ENCODE measurements around the gene CS. TPM values are rescaled to one million over a fixed set of nuclear protein-coding genes. Genes with fewer than 3 reads are reported as not detected.

The CS gene
- total RNA-seq, 1 donor from 2014 or later, result 212 TPM

DNA sequence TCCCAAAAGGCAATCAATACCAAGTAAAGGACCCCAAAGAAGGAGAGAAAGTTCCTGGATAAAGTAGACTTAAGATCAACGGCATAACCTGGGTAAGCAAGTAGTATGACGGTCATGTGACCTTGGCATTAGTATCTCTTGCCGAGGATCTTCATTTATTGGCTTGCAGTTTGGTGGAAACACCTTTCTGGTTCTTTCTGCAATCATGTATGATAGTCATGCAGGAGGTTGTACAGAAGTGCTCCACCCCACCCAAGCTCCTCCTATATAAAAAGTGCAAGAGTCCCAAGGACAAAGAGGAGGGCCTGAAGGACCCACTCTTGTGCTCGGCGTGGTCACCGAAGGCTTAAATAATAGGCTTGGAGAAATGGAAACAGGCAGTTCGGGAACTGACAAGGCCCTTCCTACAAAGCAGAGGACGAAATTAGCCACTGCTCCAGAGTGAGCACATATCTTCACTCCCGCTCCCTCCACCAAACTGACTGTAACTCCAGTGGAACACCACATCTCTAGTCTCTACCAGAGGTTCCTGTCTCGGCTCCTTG lies 750 bp downstream of the CS start:
- no peaks in the 10 kb centered on the region for H3K27me3 Mint-ChIP-seq (ENCODE audit: low read depth, unreplicated experiment)
- H3K4me2 ChIP-seq (ENCODE audit: low read length), result peak overlapping the region; percentile 96
- peak overlapping the region; percentile 72 for H3K27ac Mint-ChIP-seq (ENCODE audit: unreplicated experiment)
- no peaks in the 10 kb centered on the region for H3K9me3 Mint-ChIP-seq (ENCODE audit: unreplicated experiment)
- no peaks in the 10 kb centered on the region for H3K27me3 ChIP-seq (ENCODE audit: insufficient read depth, low read length)
- peak overlapping the region; percentile 87 for H3K9ac ChIP-seq (ENCODE audit: low read length)
- peak overlapping the region; percentile 95 for H3K4me3 Mint-ChIP-seq (ENCODE audit: unreplicated experiment)
- FAIRE-seq, result no peak
- peak overlapping the region; percentile 22 for H2AFZ ChIP-seq (ENCODE audit: low read depth, low read length)
- peaks cover 5% of the 10 kb centered on the region for H3K36me3 ChIP-seq (ENCODE audit: insufficient read depth, low read length)
- H3K4me1 ChIP-seq (ENCODE audit: insufficient read depth, low read length), result peaks cover 19% of the 10 kb centered on the region
- no peaks in the 10 kb centered on the region for H3K9me3 ChIP-seq (ENCODE audit: insufficient read depth, low read depth, low read length)
- DNase-seq (ENCODE audit: low read depth), result peak; percentile 5
- peak overlapping the region; percentile 92 for H3K4me3 ChIP-seq (ENCODE audit: insufficient read depth, low read depth, low read length)
- H3K4me1 Mint-ChIP-seq (ENCODE audit: low read depth, unreplicated experiment), result peaks cover 13% of the 10 kb centered on the region
- peaks cover 35% of the 10 kb centered on the region for H4K20me1 ChIP-seq (ENCODE audit: insufficient read depth, low read length)
- peak overlapping the region; percentile 63 for H3K27ac ChIP-seq (ENCODE audit: low read depth, low read length)
- H3K79me2 ChIP-seq (ENCODE audit: insufficient read depth, low read length), result peaks cover 69% of the 10 kb centered on the region
- H3K36me3 Mint-ChIP-seq (ENCODE audit: low read depth, unreplicated experiment), result peaks cover 4% of the 10 kb centered on the region
- TF ChIP-seq, protein P1, sequence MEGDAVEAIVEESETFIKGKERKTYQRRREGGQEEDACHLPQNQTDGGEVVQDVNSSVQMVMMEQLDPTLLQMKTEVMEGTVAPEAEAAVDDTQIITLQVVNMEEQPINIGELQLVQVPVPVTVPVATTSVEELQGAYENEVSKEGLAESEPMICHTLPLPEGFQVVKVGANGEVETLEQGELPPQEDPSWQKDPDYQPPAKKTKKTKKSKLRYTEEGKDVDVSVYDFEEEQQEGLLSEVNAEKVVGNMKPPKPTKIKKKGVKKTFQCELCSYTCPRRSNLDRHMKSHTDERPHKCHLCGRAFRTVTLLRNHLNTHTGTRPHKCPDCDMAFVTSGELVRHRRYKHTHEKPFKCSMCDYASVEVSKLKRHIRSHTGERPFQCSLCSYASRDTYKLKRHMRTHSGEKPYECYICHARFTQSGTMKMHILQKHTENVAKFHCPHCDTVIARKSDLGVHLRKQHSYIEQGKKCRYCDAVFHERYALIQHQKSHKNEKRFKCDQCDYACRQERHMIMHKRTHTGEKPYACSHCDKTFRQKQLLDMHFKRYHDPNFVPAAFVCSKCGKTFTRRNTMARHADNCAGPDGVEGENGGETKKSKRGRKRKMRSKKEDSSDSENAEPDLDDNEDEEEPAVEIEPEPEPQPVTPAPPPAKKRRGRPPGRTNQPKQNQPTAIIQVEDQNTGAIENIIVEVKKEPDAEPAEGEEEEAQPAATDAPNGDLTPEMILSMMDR (IDR thresholded peaks at IDR 0.05; ENCODE audit: insufficient read depth, low read depth, low read length), result no peak
- TF ChIP-seq EZH2 (IDR thresholded peaks at IDR 0.05; ENCODE audit: insufficient read depth, low read length), result no peak

DNA sequence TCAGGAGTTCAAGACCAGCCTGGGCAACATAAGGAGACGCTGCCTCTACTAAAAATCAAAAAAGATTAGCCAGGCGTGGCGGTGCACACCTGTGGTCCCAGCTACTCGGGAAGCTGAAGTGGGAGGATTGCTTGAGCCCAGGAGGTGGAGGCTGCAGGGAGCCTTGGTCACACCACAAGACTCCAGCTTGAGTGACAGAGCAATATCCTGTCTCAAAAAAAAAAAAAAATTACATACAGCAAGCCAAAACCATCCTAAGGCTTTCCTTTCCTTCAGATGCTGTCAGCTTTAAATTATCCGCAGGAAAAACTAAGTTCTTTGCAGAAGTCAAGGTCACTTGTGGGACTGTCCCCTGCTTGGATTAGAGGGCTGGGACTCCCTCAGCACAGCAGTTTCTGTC lies 1.3 kb downstream of the CS start:
- TF ChIP-seq, protein P1 (IDR thresholded peaks at IDR 0.05; ENCODE audit: insufficient read depth, low read depth, low read length), result no peak
- TF ChIP-seq EZH2 (IDR thresholded peaks at IDR 0.05; ENCODE audit: insufficient read depth, low read length), result no peak
- Histone ChIP-seq H4K20me1 (ENCODE audit: insufficient read depth, low read length) (peaks cover 38% of the 10 kb centered on the region), H3K9me3 (ENCODE audit: insufficient read depth, low read depth, low read length) (no peaks in the 10 kb centered on the region), H3K9ac (ENCODE audit: low read length) (peak overlapping the region; percentile 87), H3K36me3 (ENCODE audit: insufficient read depth, low read length) (peaks cover 5% of the 10 kb centered on the region), H3K4me3 (ENCODE audit: insufficient read depth, low read depth, low read length) (peak overlapping the region; percentile 92), H2AFZ (ENCODE audit: low read depth, low read length) (no peak overlapping the region), H3K4me1 (ENCODE audit: insufficient read depth, low read length) (peaks cover 19% of the 10 kb centered on the region), H3K79me2 (ENCODE audit: insufficient read depth, low read length) (peaks cover 75% of the 10 kb centered on the region), H3K27me3 (ENCODE audit: insufficient read depth, low read length) (no peaks in the 10 kb centered on the region), H3K27ac (ENCODE audit: low read depth, low read length) (no peak overlapping the region), H3K4me2 (ENCODE audit: low read length) (peak overlapping the region; percentile 96)
- Mint-ChIP-seq H3K27ac (ENCODE audit: unreplicated experiment) (peak overlapping the region; percentile 62), H3K27me3 (ENCODE audit: low read depth, unreplicated experiment) (no peaks in the 10 kb centered on the region), H3K9me3 (ENCODE audit: unreplicated experiment) (no peaks in the 10 kb centered on the region), H3K4me3 (ENCODE audit: unreplicated experiment) (peak overlapping the region; percentile 95), H3K36me3 (ENCODE audit: low read depth, unreplicated experiment) (peaks cover 4% of the 10 kb centered on the region), H3K4me1 (ENCODE audit: low read depth, unreplicated experiment) (peaks cover 13% of the 10 kb centered on the region)
- FAIRE-seq, result no peak
- no peak for DNase-seq (ENCODE audit: low read depth)

DNA sequence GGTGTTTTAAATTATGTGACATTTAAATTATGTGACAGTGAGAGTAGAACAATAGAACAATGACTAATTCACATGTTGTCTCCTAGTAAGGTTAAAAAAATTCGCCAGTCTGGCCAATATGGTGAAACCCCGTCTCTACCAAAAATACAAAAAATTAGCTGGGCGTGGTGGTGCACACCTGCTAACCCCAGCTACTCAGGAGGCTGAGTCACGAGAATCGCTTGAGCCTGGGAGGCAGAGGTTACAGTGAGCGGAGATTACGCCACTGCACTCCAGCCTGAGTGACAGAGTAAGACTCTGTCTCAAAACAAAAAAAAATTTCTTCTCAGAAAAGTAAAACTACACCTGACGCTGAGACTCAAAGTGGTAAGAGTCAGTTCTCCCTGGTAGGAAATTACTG lies 2.7 kb downstream of the CS start:
- H3K4me1 ChIP-seq (ENCODE audit: insufficient read depth, low read length), result peaks cover 19% of the 10 kb centered on the region
- H3K4me2 ChIP-seq (ENCODE audit: low read length), result peak overlapping the region; percentile 96
- Mint-ChIP-seq H3K27ac (ENCODE audit: unreplicated experiment) (no peak overlapping the region), H3K36me3 (ENCODE audit: low read depth, unreplicated experiment) (peaks cover 4% of the 10 kb centered on the region), H3K27me3 (ENCODE audit: low read depth, unreplicated experiment) (no peaks in the 10 kb centered on the region), H3K4me1 (ENCODE audit: low read depth, unreplicated experiment) (peaks cover 13% of the 10 kb centered on the region), H3K9me3 (ENCODE audit: unreplicated experiment) (no peaks in the 10 kb centered on the region), H3K4me3 (ENCODE audit: unreplicated experiment) (peak overlapping the region; percentile 54)
- H3K9me3 ChIP-seq (ENCODE audit: insufficient read depth, low read depth, low read length), result no peaks in the 10 kb centered on the region
- no peaks in the 10 kb centered on the region for H3K27me3 ChIP-seq (ENCODE audit: insufficient read depth, low read length)
- no peak overlapping the region for H3K27ac ChIP-seq (ENCODE audit: low read depth, low read length)
- H2AFZ ChIP-seq (ENCODE audit: low read depth, low read length), result no peak overlapping the region
- no peak overlapping the region for H3K4me3 ChIP-seq (ENCODE audit: insufficient read depth, low read depth, low read length)
- FAIRE-seq (no peak), DNase-seq (ENCODE audit: low read depth) (no peak)
- H3K79me2 ChIP-seq (ENCODE audit: insufficient read depth, low read length), result peaks cover 87% of the 10 kb centered on the region
- peaks cover 46% of the 10 kb centered on the region for H4K20me1 ChIP-seq (ENCODE audit: insufficient read depth, low read length)
- TF ChIP-seq EZH2 (IDR thresholded peaks at IDR 0.05; ENCODE audit: insufficient read depth, low read length), result no peak
- TF ChIP-seq, protein P1 (IDR thresholded peaks at IDR 0.05; ENCODE audit: insufficient read depth, low read depth, low read length), result no peak
- peaks cover 8% of the 10 kb centered on the region for H3K36me3 ChIP-seq (ENCODE audit: insufficient read depth, low read length)
- no peak overlapping the region for H3K9ac ChIP-seq (ENCODE audit: low read length)

Data from astrocyte (in vitro differentiated cells and primary cell).